Testis (tissue), 2 donors: ENCODE data around the gene TRPC4.

ENCODE experiments used
- POLR2A ChIP-seq: fragments of 450-650 bp; IDR thresholded peaks from one replicate; pipeline ENCODE4 v1.6.1; 2017; ENCODE audit warnings: antibody characterized with exemption, mild to moderate bottlenecking, moderate library complexity
- TF ChIP-seq, protein P1 (sequence below), 3 experiments: fragments of 450-650 bp in 2 of 3; fragments of 200-600 bp in 1 of 3; sonication (generic) in 1 of 3; IDR thresholded peaks; one replicate each; pipeline ENCODE4 v1.5.1; 2016 to 2019; ENCODE audit warnings: antibody characterized with exemption in 3 of 3, mild to moderate bottlenecking in 2 of 3, moderate library complexity in 1 of 3

DNA sequence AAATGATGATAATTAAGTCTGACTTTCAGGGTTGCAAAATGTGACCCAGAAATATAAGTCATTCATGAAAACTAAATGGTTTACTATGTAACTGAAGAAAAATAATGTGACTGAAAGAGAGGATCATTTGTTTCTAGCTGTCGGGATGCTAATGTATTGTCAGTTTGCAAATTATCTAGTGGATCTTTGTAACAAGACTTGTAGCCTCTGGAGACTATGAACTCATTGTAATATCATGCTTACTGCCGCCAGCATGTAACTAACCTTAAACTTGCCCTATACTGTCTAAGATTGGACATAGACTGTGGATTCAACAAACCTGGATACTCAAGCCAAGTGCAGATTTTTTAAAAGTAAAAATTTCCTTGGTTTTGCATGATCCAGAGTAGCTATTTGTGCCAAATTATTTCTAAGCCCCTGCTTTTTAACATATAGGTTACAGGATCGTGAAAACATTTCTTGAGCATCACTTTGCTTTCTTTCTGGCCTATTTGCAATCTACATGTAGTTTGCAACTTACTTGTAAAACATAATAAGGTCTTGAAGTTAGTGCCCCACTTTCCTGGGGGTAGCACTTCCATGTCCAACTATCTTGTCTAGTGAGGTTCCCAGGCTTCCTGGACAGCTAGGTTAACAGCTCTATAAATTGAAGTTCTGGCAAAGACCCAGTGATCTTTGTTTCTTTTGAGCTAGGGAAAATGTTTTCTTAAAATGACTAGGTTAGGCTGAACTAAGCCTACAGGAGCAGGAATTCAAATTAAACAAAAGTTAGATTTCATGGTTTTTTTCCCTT, 267.7 kb downstream of the TRPC4 start:
- TF ChIP-seq, protein P1, sequence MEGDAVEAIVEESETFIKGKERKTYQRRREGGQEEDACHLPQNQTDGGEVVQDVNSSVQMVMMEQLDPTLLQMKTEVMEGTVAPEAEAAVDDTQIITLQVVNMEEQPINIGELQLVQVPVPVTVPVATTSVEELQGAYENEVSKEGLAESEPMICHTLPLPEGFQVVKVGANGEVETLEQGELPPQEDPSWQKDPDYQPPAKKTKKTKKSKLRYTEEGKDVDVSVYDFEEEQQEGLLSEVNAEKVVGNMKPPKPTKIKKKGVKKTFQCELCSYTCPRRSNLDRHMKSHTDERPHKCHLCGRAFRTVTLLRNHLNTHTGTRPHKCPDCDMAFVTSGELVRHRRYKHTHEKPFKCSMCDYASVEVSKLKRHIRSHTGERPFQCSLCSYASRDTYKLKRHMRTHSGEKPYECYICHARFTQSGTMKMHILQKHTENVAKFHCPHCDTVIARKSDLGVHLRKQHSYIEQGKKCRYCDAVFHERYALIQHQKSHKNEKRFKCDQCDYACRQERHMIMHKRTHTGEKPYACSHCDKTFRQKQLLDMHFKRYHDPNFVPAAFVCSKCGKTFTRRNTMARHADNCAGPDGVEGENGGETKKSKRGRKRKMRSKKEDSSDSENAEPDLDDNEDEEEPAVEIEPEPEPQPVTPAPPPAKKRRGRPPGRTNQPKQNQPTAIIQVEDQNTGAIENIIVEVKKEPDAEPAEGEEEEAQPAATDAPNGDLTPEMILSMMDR (IDR thresholded peaks at IDR 0.05): no peak
- no peak for TF ChIP-seq POLR2A
